ENCODE results near the gene CFAP74.
A peak's percentile ranks its signal among the peaks of the same experiment; 100 is the strongest.

The CFAP74 gene

GRCh38 chr1:1946540-1946939 lies 57.0 kb downstream of the CFAP74 start:
- CTCF ChIA-PET = interaction anchor here (1.2 to 2.2 kb wide), 2 partner anchors 19 to 98 kb away, joined by 4 to 5 read pairs; no protein-coding TSS in a partner anchor
- DNase-seq (ENCODE audit: extremely low spot score) = no peak
- POLR2A ChIA-PET = no interaction called here
- no peak for TF ChIP-seq CTCF (IDR thresholded peaks at IDR 0.05; ENCODE audit: control extremely low read depth, extremely low read depth, low read depth, missing control alignments)

DNA sequence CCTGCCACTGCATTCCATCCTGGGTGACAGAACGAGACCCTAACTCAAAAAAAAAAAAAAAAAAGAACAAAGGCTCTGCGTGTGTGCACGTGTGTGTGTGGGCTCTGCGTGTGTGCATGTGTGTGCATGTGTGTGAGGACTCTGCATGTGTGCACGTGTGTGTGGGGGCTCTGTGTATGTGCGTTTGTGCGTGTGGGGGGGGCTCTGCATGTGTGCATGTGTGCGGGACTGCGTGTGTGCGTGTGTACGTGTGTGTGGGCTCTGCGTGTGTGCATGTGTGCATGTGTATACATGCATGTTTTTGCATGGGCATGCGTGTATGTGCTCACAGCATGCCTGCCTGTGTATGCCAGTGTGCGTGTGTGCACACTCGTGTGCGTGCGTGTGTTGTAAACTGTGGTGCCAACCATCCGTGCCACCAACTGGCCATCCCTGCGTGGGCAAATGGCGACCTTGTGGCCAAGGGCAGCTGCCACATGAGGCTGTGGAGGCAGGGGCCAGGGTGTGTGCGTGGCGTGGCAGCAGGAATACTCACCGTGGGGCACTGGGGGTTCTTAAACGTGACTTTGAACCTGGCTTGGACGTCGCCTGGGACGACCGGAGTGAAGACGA lies 57.7 kb downstream of the CFAP74 start:
- ChIA-PET CTCF (interaction anchor here (1.2 to 2.2 kb wide), 2 partner anchors 20 to 98 kb away, joined by 4 to 5 read pairs; no protein-coding TSS in a partner anchor), POLR2A (no interaction called here)

GRCh38 chr1:1943834-1944570 lies 59.6 kb downstream of the CFAP74 start:
- DNase-seq (ENCODE audit: extremely low spot score) = peak; percentile 75
- peak; percentile 81 for TF ChIP-seq CTCF (IDR thresholded peaks at IDR 0.05; ENCODE audit: control extremely low read depth, extremely low read depth, low read depth, missing control alignments)
- POLR2A ChIA-PET = no interaction called here
- CTCF ChIA-PET = interaction anchor here (0.6 to 2.2 kb wide), 10 partner anchors 9 to 231 kb away, joined by 3 to 11 read pairs (median 4); no protein-coding TSS in a partner anchor

More for the DNA sequence above, 57.7 kb downstream of the CFAP74 start:
- DNase-seq (ENCODE audit: extremely low spot score) = no peak
- TF ChIP-seq CTCF (IDR thresholded peaks at IDR 0.05; ENCODE audit: control extremely low read depth, extremely low read depth, low read depth, missing control alignments) = no peak

DNA sequence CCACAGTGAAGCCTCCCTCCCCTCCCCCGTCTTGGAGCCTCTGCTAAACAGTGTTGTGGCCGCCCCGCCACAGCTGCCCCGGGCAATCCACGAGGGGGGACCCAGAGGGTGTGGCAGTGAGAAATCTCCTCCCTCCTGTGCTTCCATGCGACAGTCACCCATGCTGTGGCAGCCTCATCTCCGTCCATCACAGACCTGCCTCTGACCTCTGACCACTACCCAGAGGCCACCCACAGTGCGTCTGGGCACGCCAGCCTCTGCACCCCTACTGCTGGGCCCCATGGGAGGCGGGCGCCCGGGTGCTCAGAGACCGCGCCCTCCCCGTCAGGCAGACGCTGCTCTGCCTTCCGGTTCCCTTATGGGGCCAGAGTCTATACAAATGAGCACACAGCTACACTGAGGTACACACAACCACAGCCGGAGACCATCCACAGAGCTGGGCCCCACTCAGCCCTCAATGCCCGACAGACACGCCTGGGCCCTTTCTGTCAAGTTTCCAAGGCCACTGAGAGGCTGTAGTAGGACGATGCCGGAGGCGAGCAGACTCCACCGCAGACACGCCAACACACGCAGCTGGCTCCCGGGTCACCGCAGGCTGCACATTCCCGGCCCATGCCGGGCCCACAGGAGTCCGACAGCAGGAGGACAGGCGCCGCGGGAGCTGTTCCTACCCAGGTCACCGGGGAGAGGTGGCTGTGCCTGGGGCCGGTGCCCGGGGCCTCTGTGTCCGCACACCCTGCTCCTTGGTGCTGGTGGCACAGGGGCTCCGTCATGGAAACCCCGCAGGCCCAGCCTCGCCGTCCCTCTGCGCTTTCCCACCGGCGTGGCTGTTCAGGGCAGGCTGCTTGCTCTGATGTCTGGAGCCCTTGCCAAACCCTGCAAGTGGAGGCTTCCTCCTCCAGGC lies 60.6 kb downstream of the CFAP74 start:
- no peak for DNase-seq (ENCODE audit: extremely low spot score)
- TF ChIP-seq CTCF (IDR thresholded peaks at IDR 0.05; ENCODE audit: control extremely low read depth, extremely low read depth, low read depth, missing control alignments) = no peak
- ChIA-PET CTCF (interaction anchor here (1.3 to 2.2 kb wide), 3 partner anchors 13 to 102 kb away, joined by 6 to 11 read pairs (median 6); no protein-coding TSS in a partner anchor), POLR2A (no interaction called here)

DNA sequence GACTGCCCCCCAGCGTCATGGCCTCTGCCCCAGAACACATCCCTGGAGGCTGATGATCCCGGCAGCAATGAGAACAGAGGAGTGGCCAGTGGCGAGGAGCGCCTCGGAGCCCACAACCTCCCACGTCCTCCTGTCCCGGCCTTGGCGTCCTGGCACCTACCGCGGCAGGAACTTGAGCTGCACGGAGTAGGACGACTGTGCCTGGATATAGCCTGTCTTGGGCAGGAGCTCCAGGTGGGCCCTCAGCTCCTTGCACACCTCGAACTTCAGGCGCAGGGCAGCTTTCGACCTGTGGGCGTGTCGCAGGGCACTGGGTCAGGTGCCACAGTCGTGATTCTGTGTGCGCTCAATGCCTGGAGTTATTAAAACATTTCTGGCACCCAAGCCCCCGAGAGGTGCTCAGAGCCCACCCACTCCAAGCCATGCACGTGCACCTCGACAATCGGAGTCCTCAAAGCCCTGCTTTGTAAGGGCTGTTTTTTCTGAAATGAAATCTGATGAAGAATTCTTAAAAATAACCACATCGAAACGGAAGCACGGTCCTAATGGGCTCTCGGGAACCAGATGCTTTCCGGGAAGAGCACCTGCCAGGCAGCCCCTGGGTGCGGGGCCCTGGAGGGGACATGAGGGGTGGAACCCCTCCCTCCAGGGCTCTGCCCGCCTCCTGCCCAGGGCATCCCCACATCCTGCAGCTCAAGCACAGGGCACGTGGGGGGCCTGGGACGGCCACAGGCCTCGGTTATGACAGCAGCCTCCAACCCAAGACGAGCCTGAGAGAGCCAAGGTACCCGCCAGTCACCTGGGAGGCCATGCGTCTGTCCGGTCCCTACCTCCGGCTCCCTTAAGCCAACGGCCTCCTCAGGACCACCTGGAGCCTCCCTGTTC lies 61.5 kb downstream of the CFAP74 start:
- POLR2A ChIA-PET = no interaction called here
- CTCF ChIA-PET = interaction anchor here (1.2 to 1.5 kb wide), 4 partner anchors 18 to 439 kb away, joined by 3 to 7 read pairs (median 6); no protein-coding TSS in a partner anchor
- TF ChIP-seq CTCF (IDR thresholded peaks at IDR 0.05; ENCODE audit: control extremely low read depth, extremely low read depth, low read depth, missing control alignments) = no peak
- no peak for DNase-seq (ENCODE audit: extremely low spot score)
